ACC112 (cell line): ENCODE data around the gene GNB1.

Experiments
- H2AFZ ChIP-seq: fragments of 200-600 bp; sonication (generic); one replicate; pipeline ENCODE4 v1.6.0; 2017; ENCODE audit warnings: antibody characterized with exemption, low read length; ENCODE audit not compliant: unreplicated experiment
- H3K27ac ChIP-seq: fragments of 200-600 bp; sonication (generic); 2 replicates; pipeline ENCODE4 v1.5.1; 2014; ENCODE audit warnings: low read depth, mild to moderate bottlenecking, antibody characterized with exemption, low read length, moderate library complexity
- H3K27me3 ChIP-seq: fragments of 200-600 bp; sonication (generic); 2 replicates; pipeline ENCODE4 v1.6.1; 2014; ENCODE audit warnings: mild to moderate bottlenecking, antibody characterized with exemption, low read length, moderate library complexity, mixed read lengths; ENCODE audit not compliant: insufficient read depth
- H3K36me3 ChIP-seq: fragments of 200-600 bp; sonication (generic); 2 replicates; pipeline ENCODE4 v1.6.1; 2016; ENCODE audit warnings: mild to moderate bottlenecking, antibody characterized with exemption, low read length, moderate library complexity, mixed read lengths; ENCODE audit not compliant: insufficient read depth
- H3K4me1 ChIP-seq: fragments of 200-600 bp; sonication (generic); one replicate; pipeline ENCODE4 v1.6.1; 2016; ENCODE audit warnings: low read length, mixed read lengths; ENCODE audit not compliant: insufficient read depth, unreplicated experiment, control insufficient read depth
- H3K4me3 ChIP-seq: fragments of 200-600 bp; sonication (generic); 2 replicates; pipeline ENCODE4 v1.5.1; 2014; ENCODE audit warnings: mild to moderate bottlenecking, low read depth, low read length
- H3K79me2 ChIP-seq: fragments of 200-600 bp; sonication (generic); one replicate; pipeline ENCODE4 v1.6.0; 2016; ENCODE audit warnings: low read length; ENCODE audit not compliant: control insufficient read depth, unreplicated experiment, insufficient read depth

Gene GNB1

DNA sequence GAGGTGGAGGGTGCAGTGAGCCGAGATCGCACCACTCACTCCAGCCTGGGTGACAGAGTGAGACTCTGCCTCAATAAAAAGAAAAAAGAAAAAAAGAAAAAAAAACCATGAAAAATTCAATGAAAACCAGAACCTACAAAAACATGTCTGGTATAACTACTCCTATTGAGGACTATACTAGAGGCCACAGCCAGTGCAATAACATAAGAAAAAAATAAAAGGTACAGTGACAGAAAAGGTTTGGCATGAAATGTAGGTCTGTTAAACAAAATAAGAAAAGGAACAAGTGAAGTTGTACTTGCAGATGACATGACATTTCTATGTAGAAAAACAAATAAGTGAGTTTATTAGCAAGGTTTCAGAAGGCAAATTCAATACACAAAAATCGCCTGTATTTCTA lies 120.8 kb downstream of the GNB1 start:
- H3K27ac ChIP-seq: no peak overlapping the region
- H3K4me3 ChIP-seq: no peak overlapping the region
- no peak overlapping the region for H2AFZ ChIP-seq
- peaks cover 83% of the 10 kb centered on the region for H3K79me2 ChIP-seq
- H3K36me3 ChIP-seq: peaks cover 34% of the 10 kb centered on the region
- H3K4me1 ChIP-seq: no peaks in the 10 kb centered on the region
- H3K27me3 ChIP-seq: no peaks in the 10 kb centered on the region

DNA sequence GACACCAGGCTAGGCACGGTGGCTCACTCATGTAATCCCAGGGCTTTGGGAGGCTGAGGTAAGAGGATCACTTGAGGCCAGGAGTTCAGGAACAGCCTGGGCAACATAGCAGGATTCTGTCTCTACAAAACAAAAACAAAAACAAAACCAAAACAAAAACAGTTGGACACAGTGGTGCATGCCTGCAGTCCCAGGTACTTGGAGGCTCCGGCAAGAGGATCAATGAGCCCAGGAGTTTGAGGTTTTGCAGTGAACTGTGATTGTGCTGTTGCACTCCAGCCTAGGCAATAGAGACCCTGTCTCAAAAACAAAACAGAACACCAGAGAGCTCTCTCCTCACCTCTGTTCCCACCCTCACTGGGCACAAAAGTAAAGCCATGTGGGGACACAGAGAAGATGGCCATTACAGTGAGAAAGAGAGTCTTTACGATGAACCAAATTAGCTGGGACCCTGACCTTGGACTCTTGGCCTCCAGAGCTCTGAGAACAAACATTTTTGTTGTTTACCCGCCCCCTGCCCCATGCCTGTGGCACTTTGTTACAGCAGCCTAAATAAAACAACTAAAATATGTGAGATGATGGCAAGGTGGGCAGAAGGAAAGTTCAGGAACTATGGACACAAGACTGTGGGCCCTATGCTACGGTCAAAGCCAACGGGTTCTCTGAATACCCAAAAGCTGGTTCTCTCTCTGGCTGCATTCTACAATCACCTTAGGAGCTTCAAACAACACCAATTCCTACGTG lies 122.5 kb downstream of the GNB1 start:
- Histone ChIP-seq H3K36me3 (peaks cover 31% of the 10 kb centered on the region), H3K27ac (no peak overlapping the region), H3K4me1 (no peaks in the 10 kb centered on the region), H2AFZ (no peak overlapping the region), H3K79me2 (peaks cover 81% of the 10 kb centered on the region), H3K4me3 (no peak overlapping the region), H3K27me3 (no peaks in the 10 kb centered on the region)

DNA sequence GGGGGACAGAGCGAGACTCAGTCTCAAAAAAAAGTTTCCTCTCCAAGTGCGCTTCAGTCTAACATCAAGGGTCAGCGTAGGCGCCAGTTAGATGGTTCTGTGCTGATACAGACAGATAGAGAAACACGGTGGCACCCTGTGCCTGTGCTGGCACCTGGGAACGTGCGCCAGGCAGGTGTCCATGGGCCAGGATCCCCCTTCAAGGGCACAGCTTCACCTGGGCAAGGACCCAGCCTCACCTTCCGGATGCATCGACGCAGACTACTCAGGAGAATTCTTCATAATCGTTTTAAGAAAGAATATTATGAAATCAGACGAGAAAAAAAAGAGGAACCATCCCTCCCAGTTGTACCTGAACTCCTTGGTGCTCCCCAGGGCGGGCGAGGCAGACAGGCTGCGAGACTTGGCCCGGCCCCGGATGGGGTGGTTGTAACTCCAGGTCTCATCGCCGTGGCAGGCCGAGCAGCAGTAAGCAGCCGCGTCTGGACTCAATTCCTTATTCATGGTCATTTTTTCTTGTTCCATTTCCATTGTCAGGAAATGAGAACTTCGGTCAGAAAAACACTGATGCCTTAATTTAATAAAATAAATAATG lies 125.9 kb downstream of the GNB1 start:
- Histone ChIP-seq H3K27ac (no peak overlapping the region), H2AFZ (no peak overlapping the region), H3K36me3 (peaks cover 11% of the 10 kb centered on the region), H3K27me3 (no peaks in the 10 kb centered on the region), H3K79me2 (peaks cover 65% of the 10 kb centered on the region), H3K4me3 (no peak overlapping the region), H3K4me1 (no peaks in the 10 kb centered on the region)

DNA sequence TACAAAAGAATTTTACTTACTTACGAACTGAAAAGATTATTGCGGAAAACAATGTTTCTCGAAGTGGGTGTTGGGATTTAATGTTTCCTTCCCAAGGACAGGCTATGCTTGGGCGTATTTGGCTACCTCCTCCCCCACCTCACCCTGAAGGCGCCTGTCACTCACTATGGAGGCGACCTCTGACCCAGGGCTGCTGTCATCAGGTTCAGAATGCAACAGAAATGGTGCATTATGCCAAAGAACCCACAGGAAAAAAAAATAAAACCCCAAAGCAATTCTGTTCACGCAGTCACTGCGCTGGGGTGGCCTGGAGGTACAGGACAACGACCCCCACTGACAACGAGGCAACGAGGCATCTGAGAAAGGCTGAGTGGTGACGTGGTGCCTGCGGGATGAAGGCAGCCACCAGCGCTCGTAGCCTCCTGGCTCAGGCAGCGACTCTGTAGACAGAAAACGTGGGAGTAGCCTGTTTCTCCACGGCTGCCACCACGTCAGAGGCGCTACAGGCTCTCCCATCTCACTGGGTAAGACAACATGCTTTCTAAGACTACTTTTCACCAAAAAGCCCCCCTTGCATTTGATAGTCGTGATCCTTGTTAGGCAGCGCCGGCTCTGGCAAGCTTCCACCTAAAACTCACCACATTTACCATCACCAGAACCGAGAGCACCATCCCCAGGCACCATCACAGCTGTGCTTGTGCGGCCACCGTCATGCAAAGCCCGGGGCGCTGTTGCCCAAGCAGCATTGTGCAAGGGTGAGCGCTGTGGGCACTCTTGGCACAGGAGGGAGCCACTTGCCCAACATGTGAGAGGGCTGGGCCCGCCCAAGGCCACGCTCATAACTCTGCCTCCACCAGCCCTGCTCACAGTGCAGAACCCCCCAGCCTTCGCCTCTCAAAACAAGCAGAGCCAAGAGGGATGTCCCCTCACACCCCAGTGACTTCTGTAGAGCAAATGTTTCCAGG lies 126.9 kb downstream of the GNB1 start:
- Histone ChIP-seq H3K36me3 (peaks cover 8% of the 10 kb centered on the region; the same call in 1 of the 2 replicates), H3K27me3 (no peaks in the 10 kb centered on the region), H3K27ac (no peak overlapping the region), H3K4me1 (no peaks in the 10 kb centered on the region), H2AFZ (no peak overlapping the region), H3K4me3 (no peak overlapping the region), H3K79me2 (peaks cover 58% of the 10 kb centered on the region)

DNA sequence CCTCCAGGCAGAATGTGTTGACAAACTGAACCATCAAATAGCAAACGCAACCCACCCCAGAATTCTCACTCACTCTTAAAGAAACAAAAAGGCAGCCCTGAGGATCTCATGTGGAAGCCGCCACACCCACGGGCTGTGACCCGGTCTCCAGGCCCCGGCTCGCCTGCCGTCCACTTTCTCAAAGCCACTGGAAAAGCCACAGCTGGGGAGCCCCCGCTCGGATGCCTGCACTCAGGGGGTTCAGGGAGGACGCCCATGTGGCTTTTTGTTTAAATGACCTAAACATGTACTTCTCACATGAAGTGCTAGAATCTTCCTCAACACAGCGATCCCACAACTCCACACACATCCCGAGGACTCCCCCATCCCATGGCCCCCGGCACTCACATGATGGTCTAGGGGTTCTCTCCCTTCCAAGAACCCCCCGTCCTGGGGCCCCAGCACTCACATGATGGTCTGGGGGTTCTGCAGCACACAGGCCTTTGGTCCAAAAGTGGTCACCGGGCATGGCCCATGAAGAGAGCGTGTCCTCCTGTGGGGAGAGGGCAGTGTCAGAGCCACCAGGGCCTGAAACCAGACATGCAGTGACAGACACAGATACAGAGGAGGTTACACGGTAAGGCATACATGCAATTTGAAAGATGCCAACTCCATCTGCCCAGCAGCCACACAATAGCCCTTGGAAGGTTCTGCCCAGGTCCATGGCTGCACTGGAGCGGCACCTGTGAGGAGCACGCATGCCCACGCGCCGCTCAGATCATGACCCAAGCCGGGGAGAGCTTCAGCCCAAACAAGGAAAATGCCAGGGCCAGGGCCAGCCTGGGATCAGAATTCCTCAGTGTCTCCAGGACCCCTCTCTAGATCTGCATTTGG lies 129.1 kb downstream of the GNB1 start:
- H3K27ac ChIP-seq: no peak overlapping the region
- H3K4me3 ChIP-seq: no peak overlapping the region
- peaks cover 43% of the 10 kb centered on the region for H3K79me2 ChIP-seq
- no peaks in the 10 kb centered on the region for H3K36me3 ChIP-seq
- no peaks in the 10 kb centered on the region for H3K27me3 ChIP-seq
- no peak overlapping the region for H2AFZ ChIP-seq
- no peaks in the 10 kb centered on the region for H3K4me1 ChIP-seq

DNA sequence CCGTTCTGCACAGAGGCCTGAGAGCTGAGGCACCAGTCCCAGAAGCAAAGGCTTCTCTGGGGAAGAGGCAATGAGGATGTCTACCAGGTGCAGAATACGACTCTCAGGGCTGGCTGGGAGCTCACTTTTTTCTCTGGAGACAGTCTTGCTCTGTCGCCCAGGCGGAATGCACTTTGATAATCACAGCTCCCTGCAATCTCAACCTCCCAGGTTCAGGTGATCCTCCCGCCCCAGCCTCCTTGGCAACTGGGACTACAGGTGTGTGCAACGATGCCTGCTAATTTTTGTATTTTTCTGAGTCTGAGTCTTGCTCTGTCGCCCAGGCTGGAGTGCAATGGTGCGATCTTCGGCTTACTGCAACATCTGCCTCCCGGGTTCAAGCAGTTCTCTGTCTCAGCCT lies 130.2 kb downstream of the GNB1 start:
- H3K4me3 ChIP-seq: no peak overlapping the region
- peaks cover 36% of the 10 kb centered on the region for H3K79me2 ChIP-seq
- no peak overlapping the region for H2AFZ ChIP-seq
- H3K27me3 ChIP-seq: no peaks in the 10 kb centered on the region
- H3K27ac ChIP-seq: no peak overlapping the region
- no peaks in the 10 kb centered on the region for H3K4me1 ChIP-seq
- H3K36me3 ChIP-seq: no peaks in the 10 kb centered on the region

DNA sequence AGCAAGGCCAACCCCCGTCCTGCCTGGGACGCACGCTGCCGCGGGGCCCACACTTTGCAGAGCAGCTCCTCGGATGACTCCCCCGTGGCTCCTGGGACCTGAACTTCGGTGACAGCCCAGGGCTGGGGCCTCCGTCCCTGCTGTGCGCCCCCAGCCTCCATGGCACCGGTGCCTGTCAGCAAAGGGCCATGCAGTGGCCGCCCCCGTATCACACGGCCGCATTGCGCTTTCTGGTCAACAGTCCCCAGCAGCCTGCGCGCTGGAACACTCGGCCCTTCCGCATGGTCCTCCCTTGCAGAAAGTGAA lies 130.6 kb downstream of the GNB1 start:
- no peak overlapping the region for H3K4me3 ChIP-seq
- no peaks in the 10 kb centered on the region for H3K4me1 ChIP-seq
- no peak overlapping the region for H2AFZ ChIP-seq
- H3K79me2 ChIP-seq: peaks cover 32% of the 10 kb centered on the region
- H3K27me3 ChIP-seq: no peaks in the 10 kb centered on the region
- H3K27ac ChIP-seq: no peak overlapping the region
- no peaks in the 10 kb centered on the region for H3K36me3 ChIP-seq

DNA sequence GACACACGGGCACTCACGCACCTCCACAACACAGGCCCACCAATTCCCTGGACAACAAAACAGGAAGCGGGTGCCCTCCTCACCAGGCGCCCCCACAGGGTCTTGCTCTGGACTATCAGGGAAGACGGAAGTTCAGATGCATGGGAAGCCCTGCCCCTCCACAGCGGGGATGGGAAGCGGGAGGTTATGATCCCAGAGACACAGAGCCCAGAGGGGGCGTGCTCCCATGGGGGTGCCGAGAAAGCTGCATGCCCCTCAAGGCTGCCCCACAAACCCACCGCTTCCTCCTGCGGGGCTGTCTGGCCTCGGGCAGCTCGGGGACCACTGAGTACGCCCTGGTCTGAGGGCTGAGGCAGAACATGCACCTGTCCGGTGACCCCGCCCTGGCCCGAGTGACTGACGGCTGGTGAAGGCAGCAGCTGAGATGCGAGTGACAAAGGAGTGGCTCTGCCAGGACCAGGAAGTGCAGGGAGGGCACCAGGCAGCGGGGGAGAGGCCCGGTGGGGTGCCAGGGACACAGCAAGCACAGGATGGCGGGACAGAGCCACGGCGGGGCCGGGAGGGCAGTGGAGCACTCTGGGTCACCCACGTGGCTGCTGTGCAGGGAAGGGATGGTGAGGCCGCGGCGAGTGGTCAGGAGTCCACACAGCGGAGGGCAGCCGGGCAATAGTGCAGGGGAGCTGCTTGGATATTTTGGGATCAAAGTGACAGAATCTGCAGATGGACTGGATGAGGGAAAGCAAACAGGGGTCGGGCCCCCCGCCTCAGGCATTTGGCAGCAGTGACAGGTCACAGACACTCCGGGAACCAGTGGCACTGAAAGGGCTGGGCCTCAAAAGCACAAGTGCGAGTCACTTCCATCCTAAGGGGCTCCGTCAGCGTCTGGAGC lies 131.2 kb downstream of the GNB1 start:
- Histone ChIP-seq H3K36me3 (no peaks in the 10 kb centered on the region), H3K79me2 (peaks cover 28% of the 10 kb centered on the region), H3K4me1 (no peaks in the 10 kb centered on the region), H3K27ac (no peak overlapping the region), H2AFZ (no peak overlapping the region), H3K4me3 (no peak overlapping the region), H3K27me3 (no peaks in the 10 kb centered on the region)

DNA sequence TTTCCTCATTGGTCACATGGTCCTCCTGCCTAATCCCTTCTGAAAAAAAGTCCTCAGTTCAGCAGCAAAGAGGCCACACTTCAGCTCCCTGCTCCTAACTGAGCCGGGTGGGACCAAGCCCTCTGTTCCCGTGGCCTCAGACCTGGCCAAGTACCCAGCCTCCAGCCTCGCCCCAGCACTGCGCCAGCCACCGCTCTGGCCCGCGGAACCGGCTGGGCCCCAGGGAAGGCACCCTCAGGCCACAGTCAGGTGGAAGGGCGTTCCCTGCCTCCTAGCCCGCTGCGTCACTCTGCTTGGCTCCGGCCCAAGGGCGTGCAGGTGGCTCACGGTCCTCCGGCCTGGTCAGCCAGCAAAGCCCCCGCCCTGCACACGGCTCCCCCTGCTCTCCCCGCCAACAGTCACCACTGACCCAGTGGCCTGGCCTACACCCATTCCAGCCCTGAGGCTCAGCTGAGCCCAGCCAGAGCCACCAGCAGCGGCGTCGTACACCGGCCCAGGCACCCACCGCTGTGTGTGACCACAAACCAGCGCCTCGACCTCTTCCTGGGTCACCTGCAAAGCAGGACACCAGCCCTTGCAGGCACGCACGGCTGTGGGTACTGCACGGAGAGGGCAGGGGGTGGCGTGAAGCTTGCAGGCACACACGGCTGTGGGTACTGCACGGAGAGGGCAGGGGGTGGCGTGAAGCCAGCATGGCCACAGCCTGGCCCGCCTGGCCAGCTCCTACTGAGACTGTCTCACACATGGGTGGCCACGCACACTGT lies 132.0 kb downstream of the GNB1 start:
- Histone ChIP-seq H3K27ac (no peak overlapping the region), H3K4me3 (no peak overlapping the region), H3K36me3 (no peaks in the 10 kb centered on the region)

More for the DNA sequence above, 132.0 kb downstream of the GNB1 start:
- H2AFZ ChIP-seq: no peak overlapping the region
- H3K79me2 ChIP-seq: peaks cover 21% of the 10 kb centered on the region
- no peaks in the 10 kb centered on the region for H3K27me3 ChIP-seq
- H3K4me1 ChIP-seq: no peaks in the 10 kb centered on the region
